ENCODE measurements around the gene ABLIM2.

ABLIM2 gene

GRCh38 chr4:8001564-8002355 lies 156.9 kb downstream of the ABLIM2 start:
- no peak for DNase-seq (ENCODE audit: low read depth)

- DNase-seq (ENCODE audit: low read depth) = no peak
Measured at GRCh38 chr4:8000721-8001491, 157.7 kb downstream of the ABLIM2 start.

GRCh38 chr4:8000247-8000646 lies 158.4 kb downstream of the ABLIM2 start:
- DNase-seq (ENCODE audit: low read depth) = no peak

GRCh38 chr4:7999695-8000094 lies 158.9 kb downstream of the ABLIM2 start:
- no peak for DNase-seq (ENCODE audit: low read depth)

- no peak for DNase-seq (ENCODE audit: low read depth)
Measured at GRCh38 chr4:7999279-7999678, 159.3 kb downstream of the ABLIM2 start.

GRCh38 chr4:7998447-7998846 lies 160.2 kb downstream of the ABLIM2 start:
- DNase-seq (ENCODE audit: low read depth) = no peak

GRCh38 chr4:7995866-7996265 lies 162.7 kb downstream of the ABLIM2 start:
- DNase-seq (ENCODE audit: low read depth) = no peak

- DNase-seq (ENCODE audit: low read depth) = no peak
Measured at GRCh38 chr4:7995135-7995534, 163.5 kb downstream of the ABLIM2 start.

GRCh38 chr4:7993671-7994070 lies 164.9 kb downstream of the ABLIM2 start:
- no peak for DNase-seq (ENCODE audit: low read depth)

GRCh38 chr4:7992846-7993245 lies 165.8 kb downstream of the ABLIM2 start:
- no peak for DNase-seq (ENCODE audit: low read depth)

GRCh38 chr4:7990807-7991459 lies 167.7 kb downstream of the ABLIM2 start:
- no peak for DNase-seq (ENCODE audit: low read depth)

- DNase-seq (ENCODE audit: low read depth) = no peak
Measured at GRCh38 chr4:7989654-7990053, 169.0 kb downstream of the ABLIM2 start.

- DNase-seq (ENCODE audit: low read depth) = no peak
Measured at GRCh38 chr4:7988437-7988836, 170.2 kb downstream of the ABLIM2 start.

GRCh38 chr4:7987148-7987989 lies 171.2 kb downstream of the ABLIM2 start:
- DNase-seq (ENCODE audit: low read depth) = no peak

- no peak for DNase-seq (ENCODE audit: low read depth)
Measured at GRCh38 chr4:7985891-7986441, 172.6 kb downstream of the ABLIM2 start.

- no peak for DNase-seq (ENCODE audit: low read depth)
Measured at GRCh38 chr4:7985072-7985471, 173.5 kb downstream of the ABLIM2 start.

GRCh38 chr4:7984286-7984925 lies 174.2 kb downstream of the ABLIM2 start:
- no peak for DNase-seq (ENCODE audit: low read depth)

- no peak for DNase-seq (ENCODE audit: low read depth)
Measured at GRCh38 chr4:7983296-7983695, 175.3 kb downstream of the ABLIM2 start.

GRCh38 chr4:7981738-7982394 lies 176.7 kb downstream of the ABLIM2 start:
- no peak for DNase-seq (ENCODE audit: low read depth)

GRCh38 chr4:7980036-7980435 lies 178.6 kb downstream of the ABLIM2 start:
- DNase-seq (ENCODE audit: low read depth) = no peak

GRCh38 chr4:7979652-7979968 lies 179.0 kb downstream of the ABLIM2 start:
- DNase-seq (ENCODE audit: low read depth) = no peak

All from stromal cell of bone marrow (primary cell).